ENCODE data around the gene LHX3.

Gene LHX3

DNA sequence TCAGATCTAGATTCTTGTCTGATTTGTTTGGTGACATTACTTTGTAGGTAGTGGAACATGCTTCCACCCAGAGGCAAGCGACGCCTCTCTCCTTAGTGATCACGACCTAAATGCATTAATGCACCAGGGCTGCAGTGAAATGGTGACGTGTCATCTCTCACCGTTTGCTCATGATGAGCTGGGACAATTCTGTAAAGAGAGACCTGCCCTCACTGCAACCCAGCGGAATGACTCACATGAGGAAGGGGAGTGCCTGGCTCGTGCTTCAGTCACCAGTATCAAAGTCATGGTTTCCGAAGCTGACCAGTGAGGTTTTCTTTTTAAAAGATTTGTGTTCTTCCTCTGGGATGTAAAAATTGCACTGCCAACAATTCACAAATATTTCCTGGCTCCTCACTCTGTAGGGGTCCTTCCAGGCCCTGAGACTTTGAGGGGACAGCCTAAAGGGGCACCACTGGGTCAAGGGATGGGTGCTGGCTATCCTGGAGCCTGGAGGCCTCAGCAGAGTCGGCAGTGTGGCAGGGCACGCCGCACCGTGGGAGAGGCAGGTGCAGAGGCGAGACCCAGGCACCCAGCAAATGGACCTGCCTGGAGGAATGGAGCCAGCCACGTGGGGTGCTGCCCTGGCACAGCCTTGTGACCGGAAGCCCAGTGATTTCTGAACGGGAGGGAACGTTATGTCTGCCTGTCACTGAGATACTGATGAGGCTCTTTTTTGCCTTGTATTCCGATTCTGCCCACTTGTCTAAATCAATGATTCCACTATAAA lies 23.4 kb upstream of the LHX3 start:
- peak in 3 of 56 donors; percentile 11 to 27 (median 26) for DNase-seq

DNA sequence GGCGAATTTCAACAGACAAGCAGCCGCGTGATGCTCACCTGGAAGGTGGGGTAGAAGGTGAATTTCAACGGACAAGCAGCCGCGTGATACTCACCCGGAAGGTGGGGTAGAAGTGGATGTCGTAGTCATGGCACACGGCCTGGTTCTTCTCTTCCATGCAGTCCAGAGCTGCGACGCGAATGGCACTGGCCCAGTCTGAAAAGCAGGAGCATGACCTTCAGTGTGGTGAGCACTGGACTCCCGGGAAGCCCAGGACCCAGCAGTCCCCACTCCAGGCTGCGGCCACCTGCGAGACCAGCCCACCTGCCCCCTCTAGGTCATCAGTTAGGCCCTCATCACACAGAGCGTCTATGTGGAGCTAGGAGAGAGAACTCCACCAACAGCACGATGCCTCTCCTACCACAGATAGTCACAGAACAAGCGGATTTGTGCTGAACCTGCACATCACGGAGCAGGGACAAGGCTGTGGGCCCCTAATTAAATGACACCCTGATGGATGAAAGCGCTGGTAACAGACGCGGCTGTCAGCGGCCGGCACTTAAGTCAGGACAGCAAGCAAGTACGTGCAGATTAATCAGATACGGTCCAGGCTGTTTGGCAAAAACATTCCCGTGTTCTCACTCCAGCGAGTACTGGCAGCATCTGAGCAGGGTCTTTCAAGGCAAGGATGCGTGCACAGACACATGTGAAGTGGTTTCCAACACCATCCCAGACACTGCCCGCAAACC lies 21.9 kb upstream of the LHX3 start:
- no peak for DNase-seq

DNA sequence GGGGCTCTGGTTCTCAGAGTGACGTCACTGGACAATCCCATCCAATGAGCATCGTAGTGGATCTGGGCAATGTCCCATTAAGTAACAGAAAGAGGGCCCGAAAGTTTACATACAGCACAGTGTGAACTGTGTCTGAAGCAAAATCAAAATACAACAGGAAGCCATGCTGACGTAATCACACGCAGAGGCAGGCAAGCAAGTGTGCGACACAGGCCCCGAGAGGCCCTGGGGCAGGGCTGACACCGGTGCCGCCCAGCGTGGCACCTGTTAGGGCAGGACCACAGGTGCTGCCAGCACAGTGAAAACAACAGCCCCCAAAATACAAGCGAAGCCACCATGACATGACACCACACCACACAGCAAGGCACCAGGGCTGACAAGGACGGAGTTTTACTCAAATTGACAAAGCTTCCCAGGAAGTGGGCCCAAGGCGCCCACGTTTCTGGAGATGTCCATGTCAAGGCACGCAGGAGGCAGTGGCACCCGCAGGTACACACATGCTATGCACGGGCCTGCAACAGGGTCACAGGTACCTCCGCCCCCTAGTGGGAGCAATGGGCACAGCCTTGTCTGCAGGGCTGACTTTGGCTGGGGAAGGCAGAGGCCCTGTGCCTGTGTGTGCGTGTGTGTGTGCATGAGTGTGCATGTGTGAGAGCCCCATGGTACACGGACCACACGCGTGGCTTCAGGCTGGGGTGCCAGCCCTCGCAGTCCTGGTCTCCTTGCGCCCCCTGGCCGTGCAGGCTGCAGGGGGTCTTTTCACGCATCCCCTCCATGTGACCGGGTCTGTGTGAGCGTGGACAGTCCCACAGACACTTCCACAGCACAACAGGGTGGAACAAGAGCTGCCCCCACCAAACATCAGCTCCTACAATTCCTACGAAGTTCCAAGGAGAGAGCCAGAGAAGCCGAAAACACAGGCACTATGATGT lies 21.1 kb upstream of the LHX3 start:
- DNase-seq = peak in 2 of 56 donors; percentile 23 to 38

DNA sequence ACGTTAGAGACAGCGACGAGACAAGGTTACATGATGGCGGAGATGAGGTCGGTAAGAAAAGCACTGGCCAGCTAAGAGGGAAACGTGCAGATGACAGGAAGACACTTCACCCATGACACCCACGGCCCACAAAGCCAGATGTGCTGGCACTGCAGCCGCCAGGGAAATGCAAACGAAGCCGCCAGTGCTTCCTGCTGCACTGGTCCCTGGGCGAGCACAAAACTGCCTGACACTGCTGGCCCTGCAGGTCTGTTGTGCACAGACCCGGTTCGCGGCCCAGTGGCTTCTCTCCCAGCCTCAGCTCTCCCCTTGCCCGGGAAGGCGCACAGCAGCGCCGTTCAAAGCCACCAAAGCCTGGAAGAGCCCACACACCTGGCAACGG lies 20.4 kb upstream of the LHX3 start:
- DNase-seq = no peak

DNA sequence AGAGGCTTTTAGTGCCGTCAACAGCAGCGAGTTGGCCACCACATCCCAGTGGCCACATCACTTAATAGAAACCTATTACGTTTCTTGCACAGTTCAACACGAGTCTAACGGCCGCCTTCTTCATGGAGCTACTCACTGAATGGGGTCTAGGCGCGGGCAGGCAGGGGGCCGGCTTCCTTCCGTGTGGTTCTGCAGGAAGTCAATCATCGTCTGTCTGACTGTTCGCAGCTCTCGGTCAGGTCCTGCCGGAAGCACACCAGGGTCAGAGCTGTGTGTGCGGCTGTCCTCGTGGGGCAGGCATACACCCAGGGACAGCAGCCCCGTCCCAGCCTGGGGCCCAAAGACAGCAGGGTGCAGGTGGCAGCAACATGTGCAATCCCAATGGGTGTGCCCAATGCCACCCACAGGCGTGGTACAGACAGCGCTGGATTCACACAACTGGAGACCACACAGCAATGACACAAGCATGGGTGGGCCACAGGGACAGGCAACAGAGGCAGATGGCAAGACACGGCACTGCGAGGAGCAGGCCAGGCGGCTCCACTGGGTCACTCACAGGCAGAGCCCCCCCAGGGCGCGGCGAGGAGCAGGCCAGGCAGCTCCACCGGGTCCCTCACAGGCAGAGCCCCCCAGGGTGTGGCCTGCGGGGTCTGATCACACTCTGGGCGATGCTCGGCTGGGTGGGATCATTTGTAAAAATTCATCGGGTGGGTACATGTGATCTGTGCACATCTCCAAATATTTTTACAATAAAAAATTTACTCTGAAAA lies 19.1 kb upstream of the LHX3 start:
- DNase-seq = no peak

DNA sequence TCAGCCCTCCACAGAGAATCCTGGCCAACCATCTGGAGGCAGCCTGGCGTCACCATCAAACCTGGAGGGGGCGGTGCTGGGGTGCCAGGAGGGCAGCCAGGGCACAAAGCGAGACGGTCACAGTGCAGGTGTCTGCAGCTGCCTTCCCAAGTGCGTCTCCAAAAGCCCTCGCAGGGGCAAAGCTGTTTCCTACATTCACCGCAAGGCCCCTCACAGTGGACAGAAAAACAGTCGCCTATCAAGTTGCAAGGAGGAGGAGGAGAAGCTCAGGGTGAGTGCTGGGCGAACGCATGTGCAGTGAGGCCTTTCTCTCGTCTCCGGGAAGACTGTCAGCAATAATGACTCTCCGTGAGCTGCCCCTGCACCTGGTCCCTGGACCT lies 18.0 kb upstream of the LHX3 start:
- no peak for DNase-seq

DNA sequence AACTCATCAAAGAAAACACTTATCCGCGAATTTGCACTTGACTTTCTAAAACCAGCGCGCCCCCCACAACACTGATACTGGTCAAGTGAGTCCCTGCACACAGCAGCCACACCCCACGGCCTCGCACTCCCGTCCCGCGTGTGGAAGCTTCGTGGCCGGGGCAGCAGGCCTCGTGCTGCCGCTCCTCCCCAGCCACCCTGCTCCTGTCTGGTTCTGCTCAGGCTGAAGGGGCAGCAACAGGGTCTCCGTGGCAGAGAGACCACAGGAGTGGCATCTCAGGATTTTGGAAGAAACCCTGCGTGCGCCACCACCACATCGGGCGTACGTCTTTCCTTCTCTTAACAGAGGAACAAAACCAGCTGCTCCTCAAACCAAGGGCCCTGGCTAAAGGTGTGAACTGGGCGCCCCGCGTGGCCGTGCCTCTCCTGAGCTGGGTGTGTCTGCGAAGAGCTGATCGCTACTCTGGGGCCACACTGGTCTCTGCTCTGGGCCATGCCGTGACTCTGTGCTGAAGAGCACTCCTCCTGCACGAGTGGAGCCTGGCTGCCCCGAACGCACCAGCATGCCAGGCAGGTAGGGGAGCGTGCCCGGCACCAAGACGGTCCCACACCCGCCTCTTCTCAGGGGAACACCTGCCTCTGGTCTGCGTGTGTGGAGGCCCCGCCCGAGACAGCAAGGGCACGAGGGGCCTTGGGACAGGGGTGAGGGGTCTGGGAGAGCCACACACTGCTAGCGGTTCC lies 17.4 kb upstream of the LHX3 start:
- no peak for DNase-seq

DNA sequence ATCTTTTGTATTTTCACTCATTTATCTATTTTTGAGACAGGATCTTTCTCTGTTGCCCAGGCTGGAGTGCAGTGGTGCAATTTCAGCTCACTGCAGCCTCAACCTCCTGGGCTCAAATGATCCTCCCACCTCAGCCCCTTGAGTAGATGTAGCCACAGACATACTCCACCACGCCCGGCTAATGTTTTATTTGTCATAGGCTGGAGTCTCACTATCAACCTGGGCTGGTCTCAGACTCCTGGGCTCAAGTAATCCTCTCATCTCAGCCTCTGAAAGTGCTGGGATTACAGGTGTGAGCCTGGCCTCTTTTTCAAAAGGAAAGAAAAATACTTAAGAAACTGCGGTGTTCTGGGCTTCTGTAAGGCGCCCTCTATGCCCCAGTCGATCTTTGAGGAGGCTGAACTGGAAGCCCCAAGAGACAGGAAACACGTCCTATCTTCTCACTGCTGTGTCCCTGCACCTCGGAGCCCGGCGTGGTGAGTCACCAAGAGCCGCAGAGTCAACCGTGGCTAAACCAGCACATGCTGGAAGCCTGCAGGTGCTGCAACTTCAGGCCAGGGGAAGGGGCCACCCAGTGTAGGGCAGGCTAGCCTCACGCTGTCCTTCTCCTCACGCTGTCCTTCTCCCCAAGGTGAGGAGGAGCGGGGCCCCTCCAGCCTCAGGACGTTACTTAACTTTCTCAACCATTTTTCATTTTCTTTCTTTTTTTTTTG lies 15.2 kb upstream of the LHX3 start:
- no peak for DNase-seq

DNA sequence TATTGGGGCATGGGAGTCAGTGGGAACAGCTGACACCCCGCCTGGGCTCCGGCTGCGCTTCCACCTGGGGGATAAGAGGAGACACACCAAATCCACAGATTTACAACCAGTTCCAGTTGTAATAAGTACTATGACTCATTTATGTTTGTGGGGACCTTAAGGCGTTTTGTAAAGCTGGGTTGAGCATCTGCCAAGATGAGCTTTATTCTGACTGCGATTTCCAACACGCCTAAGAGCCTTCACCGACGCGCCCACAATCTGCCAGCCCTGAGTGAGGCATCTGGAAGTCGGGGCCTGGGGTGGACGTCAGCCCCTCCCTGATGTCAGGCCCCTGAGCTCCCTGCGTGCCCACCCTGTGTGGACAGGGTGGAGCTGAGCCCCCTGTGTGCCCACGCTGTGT lies 14.3 kb upstream of the LHX3 start:
- peak in 6 of 56 donors; percentile 8 to 23 (median 12) for DNase-seq

DNA sequence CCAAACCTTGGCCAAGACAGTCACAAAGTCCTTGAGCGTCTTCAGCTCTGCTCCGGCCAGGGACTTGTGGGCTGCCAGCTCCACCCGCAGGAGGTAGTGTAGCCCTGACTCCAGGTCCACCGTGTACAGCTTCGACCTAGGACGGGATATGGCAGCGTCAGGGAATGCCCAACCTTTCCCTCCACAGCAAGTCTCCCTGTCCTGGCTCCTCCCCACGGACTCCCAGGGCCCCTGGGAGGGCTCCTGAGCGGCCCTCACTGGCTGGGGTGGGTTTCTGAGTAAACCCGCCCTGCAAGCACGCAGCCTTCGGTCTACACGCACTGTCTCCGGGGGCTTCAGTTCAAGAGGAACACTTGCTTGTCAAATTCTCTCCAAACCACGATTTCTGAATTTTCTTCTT lies 13.7 kb upstream of the LHX3 start:
- no peak for DNase-seq

DNA sequence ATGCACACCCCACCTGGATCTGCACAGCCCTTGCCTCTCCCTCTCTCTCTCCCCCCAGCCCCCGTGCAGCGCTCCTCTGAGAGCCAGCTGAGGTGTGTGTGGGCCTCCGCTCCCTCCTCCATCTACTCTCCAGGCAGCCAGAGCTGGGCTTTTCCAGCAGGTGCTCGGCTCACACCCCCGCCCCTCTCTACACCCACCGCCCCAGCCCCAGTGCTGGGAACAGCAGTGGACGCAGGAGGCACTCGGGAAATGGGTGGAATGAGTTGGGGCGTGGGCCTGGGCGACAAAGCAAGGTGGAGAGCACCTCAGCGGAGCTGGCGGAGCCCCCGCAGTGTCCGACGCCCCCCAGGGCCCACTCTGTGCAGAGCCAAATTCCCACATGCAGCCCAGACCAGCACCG lies 13.3 kb upstream of the LHX3 start:
- no peak for DNase-seq

DNA sequence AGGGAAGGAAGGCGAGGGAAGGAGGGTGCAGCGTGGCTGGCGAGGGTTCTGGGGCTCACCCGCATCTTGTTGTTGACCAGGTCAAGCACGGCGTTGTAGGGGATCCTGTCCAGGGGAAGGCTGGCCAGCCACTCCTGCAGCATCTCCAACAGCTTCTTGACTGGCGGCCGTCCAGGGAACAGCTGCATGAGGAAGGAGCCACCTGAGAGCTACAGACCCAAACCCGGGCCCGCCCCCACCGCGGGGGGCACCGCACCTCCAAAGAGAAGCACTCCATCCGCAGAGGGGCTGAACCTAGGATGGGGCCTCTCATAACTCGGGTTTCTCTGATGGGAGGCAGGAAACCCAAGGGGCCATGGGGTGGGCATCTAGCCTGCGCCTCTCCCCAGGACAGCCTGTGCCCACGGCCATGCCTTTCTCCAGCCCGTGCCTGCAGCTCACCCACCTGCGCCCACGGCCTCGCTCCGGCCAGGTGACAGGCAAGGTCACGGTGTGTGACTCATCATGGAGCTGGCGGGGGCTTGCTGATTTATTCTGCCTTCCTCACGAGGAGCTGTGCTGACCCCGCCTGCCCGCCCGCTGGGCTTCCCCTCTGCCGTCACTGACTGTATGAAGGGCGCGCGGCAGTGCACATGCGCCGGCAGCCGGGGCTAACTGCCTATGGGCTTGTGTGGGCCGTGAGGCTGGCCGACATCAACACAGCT lies 11.8 kb upstream of the LHX3 start:
- no peak for DNase-seq

DNA sequence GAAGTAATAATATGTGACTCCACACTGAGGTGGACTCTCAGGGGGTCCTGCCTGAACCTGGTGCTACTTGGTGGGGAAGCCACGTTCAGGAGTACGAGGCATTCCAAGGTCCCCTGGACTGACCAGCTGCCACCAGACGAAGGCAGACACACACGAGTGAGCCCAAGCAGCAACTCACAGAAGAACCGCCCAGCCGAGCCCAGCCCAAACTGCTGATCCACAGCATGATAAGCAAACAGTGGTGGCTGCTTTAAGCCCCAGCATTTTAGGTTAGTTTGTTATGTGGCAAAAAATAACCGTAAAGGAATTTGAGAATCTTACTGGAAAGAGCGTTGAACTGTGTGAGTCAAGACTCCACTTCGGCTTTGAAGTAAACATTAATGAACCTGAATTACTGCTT lies 8.8 kb upstream of the LHX3 start:
- DNase-seq = no peak

DNA sequence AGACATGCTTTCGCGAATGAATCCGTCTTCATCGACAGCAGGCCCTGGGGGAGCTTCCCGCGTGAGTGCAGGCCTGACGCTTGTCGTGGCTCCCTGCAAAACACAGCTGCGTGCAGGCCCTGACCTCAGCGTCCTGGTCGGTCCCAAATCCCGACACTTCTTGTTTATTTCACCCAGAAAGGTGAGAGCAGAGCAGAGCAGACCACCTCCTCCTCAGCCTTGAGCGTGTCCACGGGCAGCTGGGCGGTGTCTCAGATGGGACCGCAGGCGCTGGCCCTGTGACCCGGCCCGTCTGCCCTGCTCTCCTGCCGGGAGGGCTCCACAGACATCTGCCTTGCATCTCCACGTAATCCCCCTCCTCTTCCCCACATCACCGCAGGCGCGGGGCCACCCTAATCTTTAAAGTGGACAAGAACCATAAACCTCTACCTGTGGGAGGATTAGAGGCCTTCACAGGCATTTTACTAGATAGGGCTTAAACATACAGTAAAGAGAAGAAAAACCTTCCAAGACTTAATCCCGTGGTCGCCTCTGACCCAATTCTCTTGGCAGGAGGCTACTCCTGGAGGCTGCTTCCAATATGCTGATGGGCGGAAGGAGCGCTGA lies 7.5 kb upstream of the LHX3 start:
- DNase-seq = no peak

DNA sequence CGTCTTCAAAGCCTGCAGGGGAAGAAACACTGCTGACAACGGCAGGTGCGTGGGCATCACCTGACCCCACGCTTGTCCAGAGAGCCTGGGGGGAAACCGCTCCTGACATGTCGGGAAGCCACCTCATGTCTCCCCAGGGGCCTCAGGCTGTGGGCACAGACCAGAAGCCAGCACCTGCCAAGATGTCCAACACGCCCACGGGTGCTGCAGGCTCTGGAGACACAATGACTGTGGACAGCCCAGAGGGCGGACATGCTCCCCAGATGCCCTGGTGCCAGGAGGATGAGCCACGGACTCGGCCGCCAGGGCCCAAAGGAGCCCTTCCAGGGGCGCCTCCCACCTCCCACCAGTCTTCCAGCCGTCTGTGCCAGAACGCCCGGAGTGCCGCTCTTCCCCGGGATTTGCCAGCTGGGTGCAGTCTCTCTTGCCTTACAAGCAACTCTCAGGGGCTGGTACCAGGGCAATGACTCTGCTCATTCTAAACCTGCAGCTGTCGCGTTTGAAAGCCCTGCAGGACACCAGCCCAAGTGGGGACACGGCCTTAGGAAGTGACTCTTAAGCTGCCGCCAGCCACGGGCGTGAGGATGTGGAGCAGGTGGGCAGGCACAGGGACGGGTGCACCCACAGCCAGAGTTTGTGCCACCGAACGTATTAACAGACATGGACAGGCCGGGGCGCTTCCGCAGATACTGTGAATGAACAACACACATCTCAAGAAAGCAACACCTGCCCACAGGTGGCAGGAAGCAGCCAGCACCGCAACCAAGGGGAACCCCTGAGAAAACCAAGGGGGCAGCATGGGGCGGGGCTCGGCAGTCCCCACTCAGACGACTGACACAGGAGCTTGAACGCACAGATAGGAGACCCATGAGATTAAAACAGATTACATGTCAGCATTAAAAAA lies 6.8 kb upstream of the LHX3 start:
- no peak for DNase-seq

DNA sequence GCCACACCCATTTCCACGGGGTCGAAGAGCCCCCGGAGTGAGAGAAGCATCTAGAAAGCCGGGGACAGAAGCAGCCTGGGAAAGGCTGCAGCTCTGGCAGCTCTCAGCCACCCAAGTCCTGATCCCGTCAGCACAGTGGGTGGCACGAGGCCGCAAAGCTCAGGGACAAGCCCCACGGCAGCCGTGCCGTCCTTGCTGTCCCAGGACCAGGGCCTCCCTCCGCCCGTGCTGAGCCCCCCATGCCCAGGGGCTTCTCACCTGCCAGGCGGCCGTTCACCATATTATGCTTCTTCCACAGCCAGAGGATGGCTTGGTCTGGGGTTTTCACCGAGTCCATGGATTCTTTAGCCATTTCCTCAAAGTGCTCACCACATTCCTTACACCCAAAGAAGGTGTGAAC lies 6.1 kb upstream of the LHX3 start:
- DNase-seq = no peak

DNA sequence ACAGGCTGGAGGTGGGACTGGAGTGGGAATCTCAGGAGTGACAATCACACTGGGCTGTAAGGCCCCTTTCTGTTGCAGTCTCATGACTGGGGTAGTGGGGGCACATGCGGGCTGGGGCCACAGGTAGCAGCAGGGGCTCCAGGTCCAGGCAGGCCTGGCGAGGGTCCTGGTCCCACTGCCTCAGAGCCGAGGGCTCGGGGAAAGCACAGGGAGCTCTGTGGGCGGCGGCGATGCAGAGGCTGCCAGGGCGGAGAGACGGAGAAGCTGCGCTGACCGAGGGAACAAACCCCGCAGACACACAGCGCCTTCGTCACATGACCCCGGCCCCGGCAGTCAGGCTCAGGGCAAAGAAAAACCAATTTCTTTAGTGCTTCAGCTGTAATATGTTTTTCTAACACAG lies 5.3 kb upstream of the LHX3 start:
- DNase-seq = no peak

DNA sequence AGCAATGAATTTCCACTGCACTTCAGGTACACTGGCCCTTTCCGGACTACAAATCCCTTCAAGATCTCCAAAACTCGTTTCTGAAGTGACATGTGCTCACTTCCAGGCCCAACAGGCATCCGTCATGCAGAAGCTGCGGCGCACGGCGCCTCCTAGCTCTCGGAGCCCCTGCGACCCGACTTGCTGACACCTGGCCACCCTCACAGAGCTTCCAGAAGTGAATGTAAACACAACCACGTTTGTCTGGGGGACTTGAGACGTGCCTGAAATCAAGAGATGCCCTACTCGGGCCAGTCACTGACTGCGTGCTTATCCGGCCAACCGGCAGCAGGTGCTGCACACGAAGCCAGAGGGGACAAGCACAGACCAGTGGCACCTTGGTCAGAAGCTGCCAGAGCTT lies 4.9 kb upstream of the LHX3 start:
- no peak for DNase-seq

All from amygdala (tissue), 56 donors.